Measurements from ENCODE around the gene UBE2D3. TPM values are rescaled to one million over a fixed set of nuclear protein-coding genes. Genes with fewer than 3 reads are reported as not detected.

UBE2D3 gene
- 100 to 1,000 TPM; 318 to 370 TPM for total RNA-seq

GRCh38 chr4:102826890-102827673 is at the start of gene UBE2D3:
Gene UBE2D3 (minus strand): TSS chr4:102827551. CDS start chr4:102826508, 1,043 bp downstream.
- peak within 1 kb of the TSS; percentile 92 to 97 for H3K4me3 ChIP-seq
- no peaks in the 10 kb centered on the region for H3K9me3 ChIP-seq
- under 1% methylated on average over 71 of the region's 73 CpGs for WGBS
- peak within 1 kb of the TSS; percentile 100 for H3K27ac ChIP-seq
- H3K27me3 ChIP-seq (replicated peaks; ENCODE audit: insufficient read depth): no peaks in the 10 kb centered on the region
- intact Hi-C loops (cut with DNase I): loop anchor here (2.0 to 10.0 kb wide), 6 partner anchors 65 to 392 kb away; partner anchors contain the start of genes BDH2, MANBA, NFKB1 and SLC9B1
- TF ChIP-seq POLR2A (IDR thresholded peaks at IDR 0.05) (peak; percentile 46), POLR2AphosphoS5 (IDR thresholded peaks at IDR 0.05) (peak; percentile 45), CTCF (IDR thresholded peaks at IDR 0.05) (peak in 1 of 4 experiments; percentile 15)
- H3K36me3 ChIP-seq: no peaks in the 10 kb centered on the region
- H3K4me1 ChIP-seq (replicated peaks): no peaks in the 10 kb centered on the region
- peak; percentile 87 for DNase-seq (ENCODE audit: low spot score)

- H3K27ac ChIP-seq: no peak overlapping the region
- 83% methylated on average over 2 of the region's 2 CpGs for WGBS
- H3K27me3 ChIP-seq (replicated peaks; ENCODE audit: insufficient read depth): no peaks in the 10 kb centered on the region
- TF ChIP-seq POLR2AphosphoS5 (IDR thresholded peaks at IDR 0.05) (no peak), CTCF (IDR thresholded peaks at IDR 0.05) (no peak)
- intact Hi-C loops (cut with DNase I): loop anchor here (5.0 kb wide), 1 partner anchor 369 kb away; the partner anchor contains the start of gene NFKB1
- H3K36me3 ChIP-seq: no peaks in the 10 kb centered on the region
- no peak for DNase-seq (ENCODE audit: low spot score)
- no peak overlapping the region for H3K4me3 ChIP-seq
- no peaks in the 10 kb centered on the region for H3K9me3 ChIP-seq
- no peaks in the 10 kb centered on the region for H3K4me1 ChIP-seq (replicated peaks)
These were observed 44.4 kb upstream of the UBE2D3 start for GRCh38 chr4:102871772-102872171.

- Histone ChIP-seq H3K27me3 (replicated peaks; ENCODE audit: insufficient read depth) (no peaks in the 10 kb centered on the region), H3K4me1 (replicated peaks) (no peaks in the 10 kb centered on the region), H3K9me3 (no peaks in the 10 kb centered on the region), H3K27ac (peak overlapping the region; percentile 89 to 99), H3K4me3 (peak overlapping the region; percentile 62 to 67), H3K36me3 (no peaks in the 10 kb centered on the region)
- intact Hi-C loops (cut with DNase I): loop anchor here (5.0 to 10.0 kb wide), 2 partner anchors 205 to 367 kb away; partner anchors contain the start of genes NFKB1 and SLC9B2
- TF ChIP-seq POLR2AphosphoS5 (IDR thresholded peaks at IDR 0.05) (no peak), CTCF (IDR thresholded peaks at IDR 0.05) (no peak), POLR2A (IDR thresholded peaks at IDR 0.05) (no peak)
- DNase-seq (ENCODE audit: low spot score): no peak
- WGBS: 18% methylated on average over 19 of the region's 19 CpGs
These were observed 42.3 kb upstream of the UBE2D3 start for GRCh38 chr4:102869569-102870197.

- Histone ChIP-seq H3K27me3 (replicated peaks; ENCODE audit: insufficient read depth) (no peaks in the 10 kb centered on the region), H3K27ac (peak within 1 kb of the TSS; percentile 89 to 99), H3K4me3 (peak within 1 kb of the TSS; percentile 62 to 67), H3K9me3 (no peaks in the 10 kb centered on the region), H3K36me3 (no peaks in the 10 kb centered on the region), H3K4me1 (replicated peaks) (no peaks in the 10 kb centered on the region)
- WGBS: under 1% methylated on average over 64 of the region's 71 CpGs
- peak; percentile 91 for DNase-seq (ENCODE audit: low spot score)
- intact Hi-C loops (cut with DNase I): loop anchor here (1.0 to 10.0 kb wide), 2 partner anchors 41 to 206 kb away; partner anchors contain the start of gene SLC9B2
- TF ChIP-seq POLR2AphosphoS5 (IDR thresholded peaks at IDR 0.05): peak; percentile 72
- TF ChIP-seq CTCF (IDR thresholded peaks at IDR 0.05): peak in 1 of 4 experiments; percentile 26
- peak; percentile 72 for TF ChIP-seq POLR2A (IDR thresholded peaks at IDR 0.05)
These were observed 41.6 kb upstream of the UBE2D3 start, which contains the start of gene CISD2 for GRCh38 chr4:102868781-102869568. Gene CISD2 (plus strand): TSS chr4:102868992. CDS start chr4:102869085, 93 bp downstream.
